ENCODE results near the gene ZBP1.

DNA sequence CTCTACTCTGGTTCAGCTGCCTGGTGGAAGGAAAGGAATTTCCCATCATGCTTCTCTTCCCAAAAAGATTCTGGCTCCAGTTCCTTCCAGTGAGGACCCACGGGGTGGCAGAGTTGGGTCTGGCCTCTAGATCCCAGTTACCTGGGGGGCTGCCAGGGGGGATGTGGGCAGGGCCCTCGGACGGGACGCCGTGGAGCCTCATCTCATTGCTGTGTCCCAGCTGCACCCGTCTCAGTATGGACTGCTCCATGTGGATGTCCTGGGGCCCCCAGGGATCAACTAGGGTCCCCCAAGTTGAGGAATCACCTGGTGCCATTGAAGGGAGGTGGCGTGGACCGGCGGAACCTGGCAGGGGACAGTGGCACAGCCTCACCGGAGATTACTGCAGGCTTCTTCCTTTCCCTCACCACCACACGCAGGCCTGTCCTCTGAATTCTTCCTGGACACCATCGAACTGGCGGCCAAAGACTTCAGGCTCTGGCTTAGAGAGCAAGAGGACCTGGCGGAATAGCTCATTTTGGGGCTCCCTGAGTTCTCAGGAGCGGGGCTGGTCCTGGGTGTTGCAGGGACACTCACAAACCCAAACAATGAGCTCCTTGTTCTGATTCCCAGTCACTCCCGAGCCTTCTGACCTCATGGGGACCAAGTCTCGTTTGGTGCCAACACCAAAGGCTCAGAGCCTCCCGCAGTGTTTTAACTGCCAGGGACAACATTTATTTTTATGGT, 8.5 kb downstream of the ZBP1 start:
- TF ChIP-seq, protein P1, sequence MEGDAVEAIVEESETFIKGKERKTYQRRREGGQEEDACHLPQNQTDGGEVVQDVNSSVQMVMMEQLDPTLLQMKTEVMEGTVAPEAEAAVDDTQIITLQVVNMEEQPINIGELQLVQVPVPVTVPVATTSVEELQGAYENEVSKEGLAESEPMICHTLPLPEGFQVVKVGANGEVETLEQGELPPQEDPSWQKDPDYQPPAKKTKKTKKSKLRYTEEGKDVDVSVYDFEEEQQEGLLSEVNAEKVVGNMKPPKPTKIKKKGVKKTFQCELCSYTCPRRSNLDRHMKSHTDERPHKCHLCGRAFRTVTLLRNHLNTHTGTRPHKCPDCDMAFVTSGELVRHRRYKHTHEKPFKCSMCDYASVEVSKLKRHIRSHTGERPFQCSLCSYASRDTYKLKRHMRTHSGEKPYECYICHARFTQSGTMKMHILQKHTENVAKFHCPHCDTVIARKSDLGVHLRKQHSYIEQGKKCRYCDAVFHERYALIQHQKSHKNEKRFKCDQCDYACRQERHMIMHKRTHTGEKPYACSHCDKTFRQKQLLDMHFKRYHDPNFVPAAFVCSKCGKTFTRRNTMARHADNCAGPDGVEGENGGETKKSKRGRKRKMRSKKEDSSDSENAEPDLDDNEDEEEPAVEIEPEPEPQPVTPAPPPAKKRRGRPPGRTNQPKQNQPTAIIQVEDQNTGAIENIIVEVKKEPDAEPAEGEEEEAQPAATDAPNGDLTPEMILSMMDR (IDR thresholded peaks at IDR 0.05): no peak
- no peak for TF ChIP-seq POLR2A (IDR thresholded peaks at IDR 0.05)
